NCI-H146 treated with DMSO at 0.1 percent for 48 hours (cell line): ENCODE data around the gene TPK1.

Experiments used
- DNase-seq: peaks from one replicate; lab custom pipeline; 2025; ENCODE audit not compliant: unreplicated experiment; lab: John Stamatoyannopoulos, UW

The TPK1 gene

GRCh38 chr7:144835652-144836544 is at the start of gene TPK1:
Gene TPK1 (minus strand): TSS chr7:144836053. CDS start chr7:144835602, 451 bp downstream.
- peak; percentile 84 for DNase-seq

DNA sequence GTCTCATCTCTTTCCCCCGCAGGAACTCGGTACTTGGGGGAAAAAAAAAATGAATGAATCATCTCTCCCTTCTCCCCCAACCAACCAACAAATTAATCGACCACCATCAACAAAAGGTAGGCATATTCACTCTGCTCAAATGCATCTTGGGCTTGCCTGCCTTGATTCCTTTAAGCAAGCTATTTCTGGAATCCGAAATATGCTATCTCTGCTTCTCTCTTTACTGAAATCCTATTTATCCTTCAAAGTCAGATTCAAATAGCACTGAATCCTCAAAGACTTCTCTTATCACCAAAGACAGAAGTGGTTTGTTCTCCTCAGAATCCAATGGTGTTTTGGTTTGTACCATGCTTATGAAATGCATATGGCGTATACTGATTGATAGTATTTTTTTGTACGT is 49.6 kb upstream of the TPK1 start:
- no peak for DNase-seq

DNA sequence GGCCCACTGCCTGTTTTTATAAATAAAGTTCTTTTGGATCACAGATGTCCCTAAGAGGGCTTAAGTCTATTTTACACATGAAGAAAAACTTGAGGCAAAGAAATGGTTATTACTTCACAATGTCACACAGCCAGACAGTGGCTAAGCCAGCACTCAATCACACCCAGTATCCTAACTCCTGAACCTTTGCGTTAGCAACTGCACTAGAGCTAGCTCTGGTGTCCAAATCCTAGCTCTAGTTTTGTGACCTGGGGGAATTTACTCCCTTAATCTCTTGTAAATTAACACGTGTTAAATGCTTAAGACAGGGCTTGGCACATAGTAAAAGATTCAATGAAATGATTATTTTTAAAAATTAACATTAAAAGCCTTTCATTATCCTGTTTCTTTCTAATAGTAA is 49.0 kb upstream of the TPK1 start:
- no peak for DNase-seq

- DNase-seq: no peak
These were observed 37.5 kb upstream of the TPK1 start for GRCh38 chr7:144873316-144873845.

DNA sequence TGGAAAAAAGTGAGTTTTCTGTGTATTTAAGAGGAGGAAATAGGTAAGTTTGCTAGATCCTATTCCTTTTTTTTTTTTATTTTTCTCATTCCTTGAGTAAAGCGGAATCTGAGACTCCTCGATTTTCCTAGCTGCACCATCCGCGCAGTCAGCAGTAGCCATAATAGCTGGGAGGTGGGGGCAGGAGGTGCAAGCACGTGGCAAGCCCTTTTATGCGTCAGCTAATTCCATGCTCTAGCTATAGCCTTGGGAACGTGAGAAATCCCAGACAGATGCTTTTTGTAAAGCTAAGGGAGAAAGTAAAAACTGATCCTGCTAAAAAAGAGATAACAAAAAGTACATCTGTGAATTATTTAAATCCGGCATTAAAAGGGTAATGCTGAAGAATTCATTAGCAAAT is 33.2 kb upstream of the TPK1 start:
- no peak for DNase-seq

- DNase-seq: no peak
These were observed 30.3 kb upstream of the TPK1 start for GRCh38 chr7:144866189-144866588.

GRCh38 chr7:144863320-144863647 is 27.4 kb upstream of the TPK1 start:
- no peak for DNase-seq

GRCh38 chr7:144862612-144863319 is 26.9 kb upstream of the TPK1 start:
- no peak for DNase-seq

- DNase-seq: no peak
These were observed 23.9 kb upstream of the TPK1 start for GRCh38 chr7:144859739-144860138.

DNA sequence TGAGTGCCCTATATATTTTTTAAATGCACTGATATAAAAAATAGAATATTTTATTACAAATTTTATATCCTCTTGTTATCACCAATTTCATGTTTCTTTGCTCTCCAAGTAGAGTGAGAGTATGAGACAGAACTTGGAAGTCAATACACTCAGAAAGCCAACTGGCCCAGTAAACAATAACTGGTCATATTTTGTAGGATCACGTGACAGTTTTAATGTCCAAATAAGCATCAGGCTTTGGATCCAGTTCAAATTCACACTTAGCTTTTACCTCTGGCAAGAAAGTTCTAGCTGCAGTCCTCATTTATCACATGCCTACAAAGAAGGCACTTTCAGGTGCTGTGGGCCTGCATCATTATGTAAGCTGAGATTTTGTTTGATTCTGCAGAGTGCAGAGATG is 21.6 kb upstream of the TPK1 start:
- no peak for DNase-seq

DNA sequence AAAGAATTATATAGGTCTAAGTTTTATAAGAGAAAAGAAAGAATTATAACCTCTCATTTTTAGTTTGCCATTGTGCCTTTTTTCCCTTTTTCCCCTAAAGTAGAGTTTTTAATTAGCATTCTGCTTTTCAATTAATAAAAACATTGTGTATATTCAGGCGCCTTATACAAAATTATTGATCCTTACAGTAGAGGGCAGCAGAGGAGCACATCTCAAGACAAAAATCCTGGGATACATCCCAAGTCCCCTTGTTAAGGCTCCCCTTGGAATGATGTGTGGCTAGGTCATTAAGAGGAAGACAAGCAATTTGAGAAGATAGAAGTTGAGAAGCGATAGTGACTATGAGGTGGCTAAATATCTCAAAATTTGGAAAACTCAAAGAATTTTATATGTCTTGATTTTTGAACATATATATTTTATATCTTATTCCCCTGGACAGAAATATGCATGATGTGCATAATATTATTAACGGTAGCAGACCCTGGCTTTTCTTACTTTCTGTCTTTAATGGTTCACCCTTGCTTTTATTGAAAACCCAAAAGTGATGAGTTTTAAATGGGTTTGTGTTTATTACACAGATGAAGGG is 19.1 kb upstream of the TPK1 start:
- peak; percentile 63 for DNase-seq

- DNase-seq: no peak
These were observed 17.7 kb upstream of the TPK1 start for GRCh38 chr7:144853542-144853941.

DNA sequence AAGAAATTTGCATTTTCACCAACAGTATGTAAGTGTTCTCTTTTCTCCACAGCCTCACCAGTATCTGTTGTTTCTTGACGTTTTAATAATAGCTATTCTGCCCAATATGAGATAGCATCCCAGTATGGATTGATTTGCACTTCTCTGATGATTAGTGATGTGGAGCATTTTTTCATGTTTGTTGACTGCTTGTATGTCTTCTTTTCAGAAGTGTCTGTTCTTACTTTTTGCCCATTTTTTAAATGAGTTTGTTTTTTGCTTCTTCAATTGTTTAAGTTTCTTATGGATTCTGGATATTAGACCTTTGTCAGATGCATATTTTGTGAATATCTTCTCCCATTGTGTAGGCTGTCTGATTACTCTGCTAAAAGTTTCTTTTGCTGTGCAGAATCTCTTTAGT is 12.2 kb upstream of the TPK1 start:
- DNase-seq: no peak

- DNase-seq: no peak
These were observed 6.6 kb upstream of the TPK1 start for GRCh38 chr7:144842377-144842851.

- no peak for DNase-seq
These were observed 641 bp upstream of the TPK1 start for GRCh38 chr7:144836545-144836842.

DNA sequence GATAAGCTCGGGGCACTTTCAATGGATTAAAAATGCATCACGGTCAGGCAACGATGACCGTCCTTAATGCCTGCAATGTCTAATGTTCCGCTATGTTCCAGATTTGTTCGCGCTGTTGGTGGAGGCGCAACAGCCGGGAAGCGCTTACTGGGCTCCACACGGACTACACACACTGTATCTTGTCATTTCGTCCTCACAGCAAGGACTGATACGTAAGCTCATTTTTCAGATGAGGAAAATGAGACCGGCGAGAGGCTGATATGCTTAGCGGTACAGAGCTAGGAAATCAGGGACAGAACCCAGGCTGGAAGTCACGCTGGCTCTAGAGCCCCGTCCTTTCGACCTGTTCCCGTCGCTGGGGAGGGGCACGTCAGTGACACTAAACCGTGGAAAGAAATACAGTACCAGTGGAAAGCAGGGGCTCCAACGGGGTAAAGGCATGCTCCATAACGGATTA is 670 bp downstream of the TPK1 start:
- peak; percentile 26 for DNase-seq

DNA sequence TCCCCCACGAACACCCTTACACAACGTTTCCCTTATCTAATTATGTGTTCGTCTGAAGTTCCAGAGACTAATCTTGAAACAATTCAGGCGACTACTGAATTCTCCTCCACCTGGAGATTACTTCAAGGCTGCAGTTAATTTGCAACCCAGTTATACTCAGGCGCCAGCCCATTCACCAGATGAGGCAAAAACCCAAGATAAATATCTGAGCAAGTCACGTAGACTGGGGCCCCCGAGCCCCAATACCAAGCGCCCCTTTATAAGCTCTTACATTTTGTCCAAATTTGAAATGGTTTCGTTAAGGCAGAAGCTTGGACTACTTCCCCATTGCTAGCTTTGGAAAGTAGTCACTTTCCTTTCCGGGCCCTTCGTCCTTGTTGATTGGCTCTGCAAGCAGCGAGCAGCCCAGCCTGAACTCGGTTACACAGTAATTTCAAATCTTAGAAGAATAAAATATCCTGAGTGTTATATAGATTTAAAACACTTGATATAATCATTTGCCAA is 1.2 kb downstream of the TPK1 start:
- no peak for DNase-seq

DNA sequence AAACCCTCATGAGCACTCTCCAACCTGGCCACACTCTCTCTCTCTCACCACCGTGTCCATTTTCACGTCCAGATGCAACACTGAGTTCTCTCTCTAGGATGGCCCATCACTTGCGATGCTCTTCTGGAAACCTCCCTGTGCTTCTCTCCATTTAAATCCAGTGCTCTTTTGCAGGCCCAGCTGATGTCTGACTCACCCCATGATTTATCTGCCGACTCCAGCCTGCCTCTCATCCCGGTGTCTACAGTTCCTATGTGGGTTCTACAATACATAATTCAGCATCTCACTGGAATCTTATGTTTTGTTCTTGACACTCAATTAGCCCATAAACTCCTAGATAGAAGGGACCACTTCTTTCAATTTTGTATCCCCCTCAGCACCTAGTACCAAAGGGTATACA is 5.0 kb downstream of the TPK1 start:
- DNase-seq: no peak

- no peak for DNase-seq
These were observed 5.6 kb downstream of the TPK1 start for GRCh38 chr7:144830024-144830785.

- DNase-seq: no peak
These were observed 8.2 kb downstream of the TPK1 start for GRCh38 chr7:144827621-144828020.

- no peak for DNase-seq
These were observed 9.6 kb downstream of the TPK1 start for GRCh38 chr7:144826208-144826607.
